Kidney glomerular epithelial cell (primary cell): ENCODE measurements around the gene MPRIP.
"Not testable (repeated sequence)": the region's sequence is repeated elsewhere in the genome, so short reads cannot be mapped to it uniquely, and the experiment has no call there.

Experiments
- DNase-seq: peaks from one replicate; lab custom pipeline; 2025; lab: John Stamatoyannopoulos, UW

The MPRIP gene

GRCh38 chr17:17011043-17011907 lies 31.0 kb upstream of the MPRIP start:
- peak; percentile 71 for DNase-seq

GRCh38 chr17:17013828-17014747 lies 28.2 kb upstream of the MPRIP start:
- not testable (repeated sequence) for DNase-seq

GRCh38 chr17:17014748-17015124 lies 27.5 kb upstream of the MPRIP start:
- not testable (repeated sequence) for DNase-seq

DNA sequence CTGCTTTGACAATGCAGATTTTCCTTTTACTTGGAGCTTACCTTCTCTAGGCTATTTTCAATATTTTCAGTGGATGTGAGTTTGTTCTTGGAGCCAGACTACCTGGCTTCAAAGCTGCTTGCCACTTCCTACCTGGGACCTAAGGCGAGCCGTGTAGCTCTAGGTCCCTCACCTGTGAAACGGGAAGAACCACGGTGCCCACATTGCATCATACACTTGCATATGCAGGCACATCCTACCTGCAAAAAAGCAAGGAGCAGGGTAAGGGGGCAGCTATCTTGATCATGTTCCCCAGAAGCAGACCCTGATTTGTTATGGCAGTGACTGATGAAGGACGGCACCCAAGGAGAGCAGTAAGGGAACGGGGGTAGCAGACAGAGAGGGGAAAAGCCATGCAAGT lies 27.0 kb upstream of the MPRIP start:
- DNase-seq: no peak

DNA sequence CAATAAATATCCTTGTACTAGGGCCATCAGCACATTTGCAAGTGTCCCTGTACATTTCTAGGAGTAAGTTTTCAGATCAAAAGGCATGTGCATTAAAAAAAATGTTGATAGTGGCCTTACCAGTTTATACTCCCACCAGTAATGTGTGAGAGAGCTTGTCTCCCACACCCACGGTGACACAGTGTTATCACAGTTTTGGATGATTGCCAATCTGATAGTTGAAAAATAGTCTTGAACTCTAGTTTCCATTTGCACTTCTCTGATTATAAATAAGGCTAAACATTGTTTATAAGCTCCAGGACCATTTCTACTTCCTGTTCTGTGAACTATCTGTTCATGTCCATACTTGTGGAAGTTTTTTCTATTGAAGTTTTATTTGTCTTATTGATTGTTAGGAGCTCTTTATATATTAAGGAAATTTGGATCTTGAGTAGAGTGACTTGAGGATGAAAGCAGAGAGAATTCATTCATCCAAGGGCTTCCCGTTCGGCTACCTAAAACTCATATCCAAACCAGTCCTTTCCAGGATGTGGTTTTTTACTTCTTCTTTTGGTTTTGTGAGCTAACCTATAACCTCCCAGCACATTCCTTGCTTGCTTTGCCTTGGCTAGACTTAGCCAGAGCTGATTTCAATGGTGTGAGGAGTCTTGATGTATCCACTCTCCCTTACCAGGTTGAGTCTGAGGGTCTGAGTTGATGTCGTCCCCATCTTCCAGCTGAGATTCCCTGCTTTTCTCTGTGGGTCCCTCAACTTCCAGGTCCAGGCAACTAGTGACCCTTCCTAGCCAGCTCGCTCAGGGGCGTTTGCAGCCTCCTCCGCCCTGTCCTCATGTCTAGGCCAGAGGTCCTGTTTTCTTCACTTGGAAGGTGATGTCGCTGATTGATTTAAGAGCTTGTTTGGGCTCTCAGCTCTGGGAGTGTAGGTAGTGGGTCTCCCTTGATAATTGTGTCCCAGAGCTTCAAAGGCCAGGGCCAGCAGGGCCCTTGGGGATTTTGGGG lies 25.8 kb upstream of the MPRIP start:
- DNase-seq: not testable (repeated sequence)

DNA sequence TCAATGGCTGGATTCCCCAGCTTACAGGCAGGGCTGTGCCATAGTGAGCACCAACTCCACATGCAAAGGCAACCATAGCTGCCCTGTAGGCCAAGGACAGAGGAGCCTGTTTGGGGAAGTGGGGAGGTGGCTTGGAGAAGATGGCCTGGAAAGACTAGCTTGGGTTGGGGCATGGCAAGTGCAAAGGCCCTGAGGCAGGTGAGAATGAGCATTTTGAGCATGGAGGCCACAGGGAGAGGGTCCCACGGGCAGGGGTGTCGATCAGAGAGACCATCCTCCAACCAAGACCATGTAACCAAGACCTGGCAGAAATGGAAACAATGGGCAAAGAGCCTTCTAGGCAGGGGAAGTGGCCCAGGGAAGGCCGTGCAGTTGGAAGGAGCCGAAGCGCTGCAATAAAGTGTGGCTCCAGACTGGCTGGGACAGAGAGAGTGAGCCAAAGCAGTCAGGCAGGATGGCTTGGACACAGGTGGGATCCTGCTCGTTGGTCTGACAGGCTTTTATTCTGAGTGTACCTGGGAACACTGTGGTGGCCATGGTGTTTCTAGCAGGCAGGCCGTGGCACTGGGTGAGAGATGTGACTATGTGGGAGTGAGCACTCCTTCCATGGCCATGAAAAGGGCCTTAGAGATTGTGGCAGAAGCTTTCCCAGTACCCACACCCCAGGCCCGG lies 24.8 kb upstream of the MPRIP start:
- no peak for DNase-seq

DNA sequence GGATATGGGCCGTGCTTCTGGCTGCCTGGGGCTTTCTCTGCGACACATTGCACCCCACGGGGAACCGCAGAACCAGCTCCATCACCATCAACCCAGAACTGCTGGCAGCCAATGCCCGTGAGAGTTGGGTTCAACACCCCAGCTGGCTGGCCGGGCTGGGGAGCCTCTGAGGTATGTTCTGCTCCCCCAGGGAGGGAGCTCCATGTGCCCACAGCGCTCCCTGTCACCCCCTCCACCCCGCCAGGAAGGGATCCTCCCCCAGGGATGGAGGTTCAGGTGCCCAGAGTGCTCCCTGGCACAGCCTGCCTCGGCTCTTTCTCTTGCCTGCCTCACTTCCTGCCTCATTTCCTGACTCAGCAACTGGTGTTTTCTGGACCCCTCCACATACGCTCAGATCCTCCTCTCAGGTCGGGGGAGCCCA lies 24.2 kb upstream of the MPRIP start:
- DNase-seq: no peak

DNA sequence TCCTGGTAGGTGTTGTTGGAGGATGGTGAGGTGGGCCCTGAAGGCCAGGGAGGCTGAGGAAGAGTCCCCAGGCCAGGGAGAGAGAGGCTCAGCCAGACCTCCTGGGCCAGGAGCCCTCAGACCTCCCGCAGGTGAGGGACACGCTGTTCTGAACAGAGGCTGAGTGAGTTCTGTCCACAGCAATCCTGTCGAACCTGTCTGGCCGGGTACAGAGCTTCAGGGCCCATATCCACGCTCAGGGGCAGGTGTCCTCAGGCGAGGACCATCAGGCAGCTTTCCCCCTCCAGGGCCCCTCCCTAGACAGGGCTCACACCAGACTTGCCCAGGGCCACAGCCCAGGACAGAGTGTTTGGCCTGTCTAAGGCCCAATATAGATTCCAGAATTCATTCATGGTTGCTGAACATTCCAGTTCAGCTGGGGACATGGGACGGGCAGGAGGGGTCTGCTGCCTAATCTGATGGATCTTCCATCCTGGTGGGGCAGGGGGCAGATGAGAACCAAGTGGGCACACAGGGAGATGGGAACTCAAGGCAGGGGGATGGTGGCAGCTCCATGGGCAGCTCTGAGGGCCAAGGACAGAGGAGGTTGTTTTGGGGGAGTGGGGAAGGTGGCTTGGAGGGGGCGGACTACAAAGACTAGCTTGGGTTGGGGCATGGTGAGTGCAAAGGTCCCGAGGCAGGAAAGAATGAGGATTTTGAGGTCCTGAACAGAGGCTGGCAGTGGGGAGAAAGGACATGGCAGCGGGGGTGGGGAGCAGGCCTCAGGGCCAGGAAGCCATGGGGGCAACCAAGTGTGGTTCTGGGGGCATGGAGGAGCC lies 23.4 kb upstream of the MPRIP start:
- no peak for DNase-seq

- DNase-seq: no peak
These were observed 22.9 kb upstream of the MPRIP start for GRCh38 chr17:17019430-17019762.

DNA sequence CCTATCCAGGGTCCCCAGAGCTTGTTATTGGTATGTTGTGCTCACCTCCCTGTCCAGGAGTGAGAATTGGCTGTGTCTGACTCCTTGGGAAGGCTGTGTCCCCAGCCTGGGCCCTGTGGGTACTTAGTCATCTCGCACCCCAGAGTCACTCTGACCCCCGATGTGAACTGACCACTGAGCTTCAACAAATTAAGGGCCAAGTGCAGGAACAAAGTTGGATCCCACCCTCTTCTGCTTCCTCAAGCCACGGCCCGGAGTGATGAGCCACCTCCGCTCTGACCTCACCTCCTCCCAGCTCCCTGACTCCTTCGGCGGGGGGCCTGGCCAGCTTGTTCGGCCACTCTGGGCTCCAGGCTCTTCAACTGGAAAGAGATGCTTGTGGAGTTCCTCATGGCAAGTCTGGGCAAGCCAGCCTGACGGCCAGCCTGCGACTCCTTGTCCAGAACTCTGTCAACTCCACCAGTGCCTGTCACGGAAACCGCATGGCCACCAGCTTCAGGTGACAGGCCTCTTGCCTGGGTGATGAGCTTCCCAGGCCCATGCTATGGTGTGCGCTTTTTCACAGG lies 22.3 kb upstream of the MPRIP start:
- no peak for DNase-seq

GRCh38 chr17:17020821-17021193 lies 21.4 kb upstream of the MPRIP start:
- DNase-seq: no peak

GRCh38 chr17:17021194-17021863 lies 20.9 kb upstream of the MPRIP start:
- no peak for DNase-seq

DNA sequence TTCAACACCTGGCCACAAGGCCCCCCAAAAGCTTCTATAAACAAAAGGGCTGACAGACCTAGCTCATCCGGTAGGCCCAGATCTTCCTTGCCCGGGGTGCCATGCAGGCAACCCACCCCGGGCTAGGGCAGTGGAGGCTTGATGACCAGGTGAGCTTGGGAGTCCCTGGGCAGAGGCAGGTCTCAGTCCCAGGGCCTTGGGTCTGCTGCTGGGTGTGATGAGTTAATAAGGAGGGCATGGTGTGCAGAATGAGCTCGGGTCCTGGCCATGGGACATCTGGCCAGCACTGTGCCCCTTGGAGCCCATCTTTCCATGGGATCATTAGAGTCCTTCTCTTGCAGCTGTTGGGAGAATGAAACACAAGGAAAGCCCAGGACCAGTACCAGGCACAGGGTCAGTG lies 20.2 kb upstream of the MPRIP start:
- DNase-seq: no peak

DNA sequence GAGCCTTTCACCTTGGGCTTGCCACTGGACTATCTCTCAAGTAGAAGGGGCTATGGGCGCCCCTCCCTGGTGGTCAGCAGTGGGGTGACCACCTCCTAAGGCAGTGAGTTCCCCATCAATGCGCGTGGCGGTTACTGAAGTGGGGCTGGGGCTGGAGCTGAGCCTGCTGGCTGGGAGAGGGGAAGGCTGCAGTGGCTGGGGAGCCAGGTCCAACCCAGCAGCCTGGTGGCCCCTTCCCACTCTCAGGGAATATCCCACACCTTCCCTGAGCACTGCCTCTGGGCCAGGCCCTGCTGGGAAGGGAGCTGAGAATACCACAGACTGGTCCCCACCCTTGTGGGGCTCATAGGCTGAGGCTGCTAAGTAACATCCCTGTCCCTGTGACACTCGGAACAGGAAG lies 19.8 kb upstream of the MPRIP start:
- no peak for DNase-seq

- no peak for DNase-seq
These were observed 17.4 kb upstream of the MPRIP start for GRCh38 chr17:17024778-17025300.

DNA sequence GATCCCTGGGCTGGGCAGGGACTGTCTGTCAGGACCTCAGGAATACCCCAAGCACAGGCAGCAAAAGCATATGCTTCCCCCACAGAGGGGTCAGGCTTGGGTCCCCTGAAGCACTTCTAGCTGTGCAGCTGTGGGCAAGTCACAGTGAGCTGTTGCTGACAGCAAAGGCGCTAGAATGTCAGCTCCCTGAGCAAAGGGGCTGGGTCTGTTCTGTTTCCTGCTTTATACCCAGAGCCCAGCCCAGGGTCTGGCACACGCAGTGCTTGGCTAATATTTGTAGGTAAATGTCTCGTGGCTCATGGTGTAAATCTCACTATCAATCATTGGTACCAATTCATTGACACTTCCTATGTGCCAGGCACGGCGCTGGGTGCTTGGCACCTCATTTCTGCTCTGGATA lies 16.6 kb upstream of the MPRIP start:
- DNase-seq: no peak

DNA sequence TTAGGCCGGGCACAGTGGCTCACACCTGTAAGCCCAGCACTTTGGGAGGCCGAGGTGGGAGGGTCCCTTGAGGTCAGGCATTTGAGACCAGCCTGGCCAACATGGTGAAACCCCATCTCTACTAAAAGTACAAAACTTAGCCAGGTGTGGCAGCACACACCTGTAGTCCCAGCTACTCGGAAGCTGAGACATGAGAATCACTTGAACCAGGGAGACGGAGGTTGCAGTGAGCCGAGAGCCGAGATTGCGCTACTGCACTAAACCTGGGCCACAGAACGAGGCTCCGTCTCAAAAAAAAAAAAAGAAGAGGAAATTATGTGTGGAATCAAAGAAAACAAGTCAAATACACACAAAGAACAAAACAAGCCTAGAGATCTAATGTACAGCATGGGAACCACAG lies 16.1 kb upstream of the MPRIP start:
- no peak for DNase-seq

DNA sequence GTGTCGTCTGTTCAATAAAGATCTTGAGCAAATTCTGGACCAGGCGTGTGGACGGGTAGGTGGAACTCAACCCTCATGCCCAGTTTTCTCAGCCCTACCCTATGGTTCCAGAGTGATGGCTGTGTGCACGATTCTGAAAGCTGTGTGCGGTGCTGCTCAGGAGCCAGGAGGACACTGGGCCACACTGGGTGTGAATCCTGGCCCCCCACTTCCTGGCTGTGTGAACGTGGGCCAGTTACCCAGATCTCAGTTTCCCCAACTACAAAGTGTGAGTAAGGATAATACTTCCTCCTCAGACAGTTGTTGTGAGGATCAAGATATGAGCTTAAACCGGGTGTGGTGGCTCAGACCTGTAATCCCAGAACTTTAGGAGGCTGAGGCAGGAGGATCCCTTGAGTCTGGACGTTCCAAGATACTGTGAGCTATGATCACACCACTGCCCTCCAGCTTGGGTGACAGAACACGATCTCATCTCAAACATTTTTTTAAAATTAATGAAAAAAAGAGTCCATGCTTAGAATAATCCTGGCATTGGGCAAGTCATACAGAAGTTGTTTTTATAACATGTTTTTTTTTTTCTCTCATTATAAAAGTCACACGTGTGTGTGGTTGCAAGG lies 14.7 kb upstream of the MPRIP start:
- no peak for DNase-seq
